HEK293 (cell line): ENCODE results near the gene KCNE1.

Experiments
- CTCF ChIA-PET: fragments of 350-600 bp; formaldehyde crosslinking; extraction: SDS; loops from one replicate; lab custom pipeline; 2021; ENCODE audit warnings: antibody characterized with exemption; lab: Yijun Ruan, JAX
- POLR2A ChIA-PET: fragments of 300-600 bp; formaldehyde crosslinking; extraction: SDS; loops from one replicate; lab custom pipeline; 2020; ENCODE audit warnings: antibody characterized with exemption, inconsistent platforms; lab: Yijun Ruan, JAX
- H3K27ac ChIP-seq: fragments of 200-500 bp; sonication (Bioruptor generic); 2 replicates; pipeline ENCODE4 v1.5.1; 2014; ENCODE audit warnings: low read depth, low read length, control low read depth, inconsistent platforms; ENCODE audit errors: extremely low read depth
- H3K36me3 ChIP-seq, 2 experiments: fragments of 200-500 bp in 1 of 2; sonication (Bioruptor generic) in 1 of 2; 1 replicate in 1 of 2; 2 replicates in 1 of 2; pipeline ENCODE4 v1.5.1; 2014 to 2017; ENCODE audit warnings: inconsistent platforms in 2 of 2, low read length in 2 of 2; ENCODE audit not compliant: control insufficient read depth in 2 of 2, insufficient read depth in 1 of 2
- H3K4me1 ChIP-seq: fragments of 200-500 bp; sonication (Bioruptor generic); 2 replicates; pipeline ENCODE4 v1.5.1; 2014; ENCODE audit warnings: mild to moderate bottlenecking, low read length, inconsistent platforms; ENCODE audit not compliant: control insufficient read depth, insufficient read depth
- H3K4me3 ChIP-seq: 2 replicates; pipeline ENCODE4 v1.5.1; 2011; ENCODE audit warnings: low read depth, mild to moderate bottlenecking, control low read depth, low read length, moderate library complexity
- H3K9me3 ChIP-seq: fragments of 200-500 bp; sonication (Bioruptor generic); 2 replicates; pipeline ENCODE4 v1.5.1; 2014; ENCODE audit warnings: low read depth, low read length, inconsistent platforms; ENCODE audit not compliant: control insufficient read depth, insufficient read depth
- BCL11A ChIP-seq: fragments of 450-650 bp; formaldehyde crosslinking; IDR thresholded peaks from 2 replicates; pipeline ENCODE4 v1.5.1; 2016; ENCODE audit warnings: low read depth, missing biosample characterization, missing genetic modification characterization
- GLI2 ChIP-seq: fragments of 450-650 bp; formaldehyde crosslinking; IDR thresholded peaks from 2 replicates; pipeline ENCODE4; 2017; ENCODE audit warnings: missing biosample characterization, missing genetic modification characterization, low read depth, borderline replicate concordance
- GLIS2 ChIP-seq: fragments of 450-650 bp; formaldehyde crosslinking; IDR thresholded peaks from 2 replicates; pipeline ENCODE4 v1.5.1; 2016; ENCODE audit warnings: missing biosample characterization, missing genetic modification characterization
- IKZF3 ChIP-seq: fragments of 450-650 bp; IDR thresholded peaks from 2 replicates; pipeline ENCODE4 v1.5.0; 2018; ENCODE audit warnings: missing biosample characterization, mild to moderate bottlenecking, missing genetic modification characterization, moderate library complexity
- KLF10 ChIP-seq: fragments of 450-650 bp; IDR thresholded peaks from 2 replicates; pipeline ENCODE4 v1.5.1; 2018; ENCODE audit warnings: missing biosample characterization, mild to moderate bottlenecking, missing genetic modification characterization
- RBAK ChIP-seq: fragments of 450-650 bp; formaldehyde crosslinking; IDR thresholded peaks from 2 replicates; pipeline ENCODE4 v1.5.1; 2016; ENCODE audit warnings: missing biosample characterization, missing genetic modification characterization
- ZBTB20 ChIP-seq: fragments of 450-650 bp; formaldehyde crosslinking; IDR thresholded peaks from 2 replicates; pipeline ENCODE4 v1.5.1; 2016; ENCODE audit warnings: missing biosample characterization, missing genetic modification characterization
- ZFHX2 ChIP-seq: fragments of 450-650 bp; formaldehyde crosslinking; conservative IDR thresholded peaks from 2 replicates; pipeline ENCODE4 v1.5.1; 2016; ENCODE audit warnings: missing biosample characterization, missing genetic modification characterization
- ZFP69B ChIP-seq: fragments of 450-650 bp; formaldehyde crosslinking; IDR thresholded peaks from 2 replicates; pipeline ENCODE4 v1.5.1; 2016; ENCODE audit warnings: missing biosample characterization, missing genetic modification characterization
- ZIC2 ChIP-seq: fragments of 450-650 bp; formaldehyde crosslinking; IDR thresholded peaks from 2 replicates; pipeline ENCODE4 v1.5.1; 2016; ENCODE audit warnings: missing biosample characterization, missing genetic modification characterization
- ZNF121 ChIP-seq: fragments of 450-650 bp; formaldehyde crosslinking; IDR thresholded peaks from 2 replicates; pipeline ENCODE4 v1.5.1; 2016; ENCODE audit warnings: missing biosample characterization, missing genetic modification characterization
- ZNF175 ChIP-seq: fragments of 450-650 bp; formaldehyde crosslinking; IDR thresholded peaks from 2 replicates; pipeline ENCODE4 v1.5.1; 2016; ENCODE audit warnings: missing biosample characterization, missing genetic modification characterization
- ZNF311 ChIP-seq: fragments of 450-650 bp; formaldehyde crosslinking; IDR thresholded peaks from 2 replicates; pipeline ENCODE4 v1.5.1; 2017; ENCODE audit warnings: missing biosample characterization, missing genetic modification characterization, borderline replicate concordance
- ZNF366 ChIP-seq: fragments of 450-650 bp; formaldehyde crosslinking; conservative IDR thresholded peaks from 2 replicates; pipeline ENCODE4 v1.5.1; 2016; ENCODE audit warnings: missing biosample characterization, missing genetic modification characterization
- ZNF37A ChIP-seq: fragments of 450-650 bp; IDR thresholded peaks from 2 replicates; pipeline ENCODE4 v1.5.1; 2018; ENCODE audit warnings: missing biosample characterization, missing genetic modification characterization
- ZNF544 ChIP-seq: fragments of 450-650 bp; formaldehyde crosslinking; IDR thresholded peaks from 2 replicates; pipeline ENCODE4 v1.5.0; 2017; ENCODE audit warnings: missing biosample characterization, missing genetic modification characterization
- ZNF555 ChIP-seq: fragments of 450-650 bp; formaldehyde crosslinking; conservative IDR thresholded peaks from 2 replicates; pipeline ENCODE4 v1.5.1; 2017; ENCODE audit warnings: missing biosample characterization, mild to moderate bottlenecking, missing genetic modification characterization, inconsistent platforms
- ZNF560 ChIP-seq: fragments of 450-650 bp; formaldehyde crosslinking; IDR thresholded peaks from 2 replicates; pipeline ENCODE4 v1.5.1; 2017; ENCODE audit warnings: missing biosample characterization, missing genetic modification characterization, borderline replicate concordance
- ZNF571 ChIP-seq: fragments of 450-650 bp; formaldehyde crosslinking; IDR thresholded peaks from 2 replicates; pipeline ENCODE4 v1.5.0; 2017; ENCODE audit warnings: missing biosample characterization, missing genetic modification characterization
- ZNF596 ChIP-seq: fragments of 450-650 bp; IDR thresholded peaks from 2 replicates; pipeline ENCODE4 v1.5.0; 2018; ENCODE audit warnings: missing biosample characterization, mild to moderate bottlenecking, missing genetic modification characterization, moderate library complexity
- ZNF600 ChIP-seq: fragments of 450-650 bp; formaldehyde crosslinking; IDR thresholded peaks from 2 replicates; pipeline ENCODE4 v1.5.1; 2016; ENCODE audit warnings: missing biosample characterization, missing genetic modification characterization
- ZNF623 ChIP-seq: fragments of 450-650 bp; formaldehyde crosslinking; IDR thresholded peaks from 2 replicates; pipeline ENCODE4 v1.5.1; 2016; ENCODE audit warnings: missing biosample characterization, missing genetic modification characterization
- ZNF629 ChIP-seq: fragments of 450-650 bp; formaldehyde crosslinking; IDR thresholded peaks from 2 replicates; pipeline ENCODE4 v1.5.1; 2017; ENCODE audit warnings: missing biosample characterization, missing genetic modification characterization
- ZNF76 ChIP-seq: fragments of 450-650 bp; formaldehyde crosslinking; IDR thresholded peaks from 2 replicates; pipeline ENCODE4; 2016; ENCODE audit warnings: low read depth, missing biosample characterization, missing genetic modification characterization, borderline replicate concordance
- ZNF792 ChIP-seq: fragments of 450-650 bp; formaldehyde crosslinking; IDR thresholded peaks from 2 replicates; pipeline ENCODE4 v1.5.1; 2016; ENCODE audit warnings: missing biosample characterization, missing genetic modification characterization
- TF ChIP-seq, protein P1 (sequence below): fragments of 450-650 bp; formaldehyde crosslinking; optimal IDR thresholded peaks from 2 replicates; pipeline ENCODE3; 2016; ENCODE audit warnings: missing biosample characterization, mild to moderate bottlenecking, missing genetic modification characterization
- TF ChIP-seq, protein P2 (sequence below): fragments of 450-650 bp; formaldehyde crosslinking; IDR thresholded peaks from 2 replicates; pipeline ENCODE4 v1.5.1; 2016; ENCODE audit warnings: missing biosample characterization, missing genetic modification characterization

Gene KCNE1

DNA sequence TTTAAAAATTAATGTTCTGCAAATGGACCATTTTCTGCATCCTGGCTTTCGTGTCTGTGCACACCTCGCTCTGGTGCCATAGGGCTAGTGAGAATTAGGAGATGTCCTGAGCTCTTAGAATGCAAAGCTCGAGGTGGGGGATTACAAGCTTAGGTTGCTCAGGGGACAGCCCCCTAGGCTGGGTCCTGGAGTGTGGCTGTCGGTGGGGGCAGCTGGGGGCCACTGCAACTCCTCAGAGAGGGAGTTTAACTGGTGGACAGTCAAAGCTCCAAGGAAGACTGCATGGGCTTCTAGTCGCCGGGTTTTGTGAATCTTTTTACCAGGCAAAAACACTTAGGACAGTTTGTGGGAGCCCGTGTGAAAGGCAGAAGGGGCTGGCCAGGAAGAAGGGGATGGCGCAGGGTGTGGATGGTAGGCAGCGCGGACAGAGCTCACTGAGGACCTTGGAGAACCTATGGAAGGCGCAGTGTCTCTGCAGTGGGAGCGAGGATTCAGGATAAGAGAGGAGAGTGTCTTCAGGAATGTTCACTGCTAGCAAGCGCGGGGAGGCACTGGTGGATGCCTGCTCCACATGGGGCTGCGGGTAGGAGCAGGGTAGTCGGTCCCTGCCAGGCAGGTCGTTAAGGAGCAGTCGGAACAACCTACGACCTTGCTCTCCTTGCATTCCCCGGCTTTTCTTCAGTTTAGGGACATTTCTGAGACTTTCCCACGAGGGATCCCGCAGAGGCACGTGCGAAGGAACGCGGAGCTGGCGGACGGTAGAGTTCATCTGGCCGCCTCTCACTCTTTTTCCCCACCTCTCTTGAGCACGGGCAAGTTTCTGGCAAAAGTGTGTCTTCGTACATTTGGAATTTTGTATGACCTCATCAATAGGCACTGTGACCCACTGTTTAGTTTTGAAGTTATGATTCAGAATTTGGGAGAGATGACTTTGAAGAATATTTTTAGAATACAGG, 12.9 kb upstream of the KCNE1 start (continued):
- TF ChIP-seq ZNF623 (tag by site-specific recombination), result no peak
- TF ChIP-seq ZNF76 (tag by site-specific recombination), result no peak
- no peak for TF ChIP-seq KLF10 (tag by site-specific recombination)
- peak; percentile 35; the same call in 1 of the 2 replicates for TF ChIP-seq ZBTB20
- peak; percentile 69 for TF ChIP-seq ZNF629
- TF ChIP-seq, protein P1, sequence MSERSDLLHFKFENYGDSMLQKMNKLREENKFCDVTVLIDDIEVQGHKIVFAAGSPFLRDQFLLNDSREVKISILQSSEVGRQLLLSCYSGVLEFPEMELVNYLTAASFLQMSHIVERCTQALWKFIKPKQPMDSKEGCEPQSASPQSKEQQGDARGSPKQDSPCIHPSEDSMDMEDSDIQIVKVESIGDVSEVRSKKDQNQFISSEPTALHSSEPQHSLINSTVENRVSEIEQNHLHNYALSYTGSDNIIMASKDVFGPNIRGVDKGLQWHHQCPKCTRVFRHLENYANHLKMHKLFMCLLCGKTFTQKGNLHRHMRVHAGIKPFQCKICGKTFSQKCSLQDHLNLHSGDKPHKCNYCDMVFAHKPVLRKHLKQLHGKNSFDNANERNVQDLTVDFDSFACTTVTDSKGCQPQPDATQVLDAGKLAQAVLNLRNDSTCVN (tag by site-specific recombination), result no peak
- peak; percentile 48 for TF ChIP-seq ZNF600 (tag by site-specific recombination)
- TF ChIP-seq ZNF571 (tag by site-specific recombination), result no peak
- TF ChIP-seq ZNF366 (tag by site-specific recombination), result peak; percentile 48

DNA sequence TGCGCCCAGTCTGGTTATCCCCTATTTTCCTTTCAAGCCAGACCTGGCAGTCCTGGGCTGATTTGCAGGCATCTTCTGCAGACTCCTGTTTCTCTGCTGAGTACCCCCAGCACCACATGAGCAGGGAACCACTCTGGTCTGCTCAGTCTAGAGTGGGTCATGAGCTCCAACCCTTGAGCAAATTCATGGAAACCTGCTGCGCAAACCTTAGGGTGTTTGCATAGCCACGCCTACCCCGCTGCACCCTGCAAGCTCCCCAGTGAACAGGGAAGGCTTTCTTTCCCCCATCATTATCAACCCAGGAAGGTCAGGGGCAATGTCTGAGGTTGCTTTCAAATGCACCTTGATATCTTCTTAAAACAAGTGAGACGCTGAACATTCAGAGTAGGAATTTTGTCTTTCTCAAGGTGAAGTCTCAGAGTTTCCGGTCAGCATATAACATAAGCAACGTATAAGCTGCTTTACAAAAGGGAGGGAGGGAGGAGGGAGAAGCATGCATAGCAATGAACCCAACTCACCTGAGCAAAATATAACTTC, 11.1 kb upstream of the KCNE1 start:
- Histone ChIP-seq H3K36me3 (peaks cover 0 to 22% of the 10 kb centered on the region in 2 experiments; a peak in 1 of 3 replicates), H3K4me1 (peaks cover 8% of the 10 kb centered on the region), H3K27ac (no peak overlapping the region), H3K4me3 (no peak overlapping the region), H3K9me3 (no peaks in the 10 kb centered on the region)
- ChIA-PET CTCF (interaction anchor here (1.1 to 3.7 kb wide), 3 partner anchors 12 to 80 kb away, joined by 3 to 18 read pairs (median 8); no protein-coding TSS in a partner anchor), POLR2A (interaction anchor here (0.6 to 1.6 kb wide), 2 partner anchors 8 to 86 kb away, joined by 3 to 4 read pairs; no protein-coding TSS in a partner anchor)
- TF ChIP-seq BCL11A (tag by site-specific recombination) (no peak), ZFP69B (no peak), ZNF555 (tag by site-specific recombination) (no peak), IKZF3 (no peak), ZNF560 (tag by site-specific recombination) (no peak), ZNF544 (tag by site-specific recombination) (no peak), ZFHX2 (tag by site-specific recombination) (no peak), ZIC2 (tag by site-specific recombination) (no peak), ZNF311 (tag by site-specific recombination) (no peak), ZNF175 (tag by site-specific recombination) (no peak), ZNF37A (tag by site-specific recombination) (no peak), ZNF596 (tag by site-specific recombination) (no peak), ZNF792 (tag by site-specific recombination) (no peak), GLI2 (tag by site-specific recombination) (no peak), GLIS2 (tag by site-specific recombination) (no peak), ZNF121 (tag by site-specific recombination) (no peak), RBAK (no peak)
- TF ChIP-seq, protein P2, sequence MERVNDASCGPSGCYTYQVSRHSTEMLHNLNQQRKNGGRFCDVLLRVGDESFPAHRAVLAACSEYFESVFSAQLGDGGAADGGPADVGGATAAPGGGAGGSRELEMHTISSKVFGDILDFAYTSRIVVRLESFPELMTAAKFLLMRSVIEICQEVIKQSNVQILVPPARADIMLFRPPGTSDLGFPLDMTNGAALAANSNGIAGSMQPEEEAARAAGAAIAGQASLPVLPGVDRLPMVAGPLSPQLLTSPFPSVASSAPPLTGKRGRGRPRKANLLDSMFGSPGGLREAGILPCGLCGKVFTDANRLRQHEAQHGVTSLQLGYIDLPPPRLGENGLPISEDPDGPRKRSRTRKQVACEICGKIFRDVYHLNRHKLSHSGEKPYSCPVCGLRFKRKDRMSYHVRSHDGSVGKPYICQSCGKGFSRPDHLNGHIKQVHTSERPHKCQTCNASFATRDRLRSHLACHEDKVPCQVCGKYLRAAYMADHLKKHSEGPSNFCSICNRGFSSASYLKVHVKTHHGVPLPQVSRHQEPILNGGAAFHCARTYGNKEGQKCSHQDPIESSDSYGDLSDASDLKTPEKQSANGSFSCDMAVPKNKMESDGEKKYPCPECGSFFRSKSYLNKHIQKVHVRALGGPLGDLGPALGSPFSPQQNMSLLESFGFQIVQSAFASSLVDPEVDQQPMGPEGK (tag by site-specific recombination), result no peak
